T-helper 17 cell (primary cell): ENCODE results near the gene SMIM29. TPM values are rescaled to one million over a fixed set of nuclear protein-coding genes. Genes with fewer than 3 reads are reported as not detected.
A peak's percentile ranks its signal among the peaks of the same experiment; 100 is the strongest.

Experiments
- ATAC-seq: fragments of 150-1000 bp; cut with Tn5 transposase; 2 replicates; pipeline ENCODE4 v1.10.0; 2021; ENCODE audit warnings: mild to moderate bottlenecking, moderate library complexity
- DNase-seq, 3 donors: peaks; one replicate each; pipeline versions ENCODE4 v3.0.0 to v3.0.0-alpha.2; 2020 to 2021
- H3K9me3 ChIP-seq: one replicate; pipeline ENCODE4 v1.7.0; 2013; ENCODE audit warnings: low read length, mild to moderate bottlenecking; ENCODE audit not compliant: control insufficient read depth, poor library complexity, severe bottlenecking
- H3K27ac Mint-ChIP-seq: one replicate; pipeline ENCODE4 v1.8.0; 2022; ENCODE audit warnings: mild to moderate bottlenecking, moderate library complexity, mixed read lengths
- H3K27me3 Mint-ChIP-seq: one replicate; pipeline ENCODE4 v1.8.0; 2022; ENCODE audit warnings: mixed read lengths
- H3K36me3 Mint-ChIP-seq: one replicate; pipeline ENCODE4 v1.8.0; 2022; ENCODE audit warnings: low read depth, mixed read lengths
- H3K4me1 Mint-ChIP-seq: one replicate; pipeline ENCODE4 v1.8.0; 2022; ENCODE audit warnings: mild to moderate bottlenecking, mixed read lengths
- H3K4me3 Mint-ChIP-seq: one replicate; pipeline ENCODE4 v1.8.0; 2022; ENCODE audit warnings: mild to moderate bottlenecking, moderate library complexity, mixed read lengths
- total RNA-seq, 4 donors: library from RNA in 2 of 4; stranded (reverse) in 2 of 4; gene quantifications; one replicate each; pipeline ENCODE4 v1.2.3 and lab custom pipeline; 2022 to 2026

Gene SMIM29
- total RNA-seq, 2 donors from 2014 or later, result 24.3 to 29.2 TPM

GRCh38 chr6:34241351-34242215 lies 7.2 kb downstream of the SMIM29 start:
- no peaks in the 10 kb centered on the region for H3K27me3 Mint-ChIP-seq
- peaks cover 29% of the 10 kb centered on the region for H3K4me1 Mint-ChIP-seq
- ATAC-seq (no peak), DNase-seq (no peak)
- H3K36me3 Mint-ChIP-seq, result peaks cover 4% of the 10 kb centered on the region
- peak overlapping the region; percentile 86 for H3K27ac Mint-ChIP-seq
- H3K4me3 Mint-ChIP-seq, result no peak overlapping the region
- no peaks in the 10 kb centered on the region for H3K9me3 ChIP-seq

- Mint-ChIP-seq H3K4me1 (peaks cover 31% of the 10 kb centered on the region), H3K27ac (peak overlapping the region; percentile 2), H3K27me3 (no peaks in the 10 kb centered on the region), H3K36me3 (peaks cover 2% of the 10 kb centered on the region), H3K4me3 (no peak overlapping the region)
- H3K9me3 ChIP-seq, result no peaks in the 10 kb centered on the region
- ATAC-seq (no peak), DNase-seq (no peak)
Observed at GRCh38 chr6:34240329-34241248, 8.2 kb downstream of the SMIM29 start.

- H3K4me1 Mint-ChIP-seq, result peaks cover 31% of the 10 kb centered on the region
- H3K36me3 Mint-ChIP-seq, result no peaks in the 10 kb centered on the region
- H3K27me3 Mint-ChIP-seq, result no peaks in the 10 kb centered on the region
- peak overlapping the region; percentile 89 for H3K27ac Mint-ChIP-seq
- DNase-seq (no peak), ATAC-seq (no peak)
- no peaks in the 10 kb centered on the region for H3K9me3 ChIP-seq
- H3K4me3 Mint-ChIP-seq, result no peak overlapping the region
Observed at GRCh38 chr6:34239893-34240292, 8.9 kb downstream of the SMIM29 start.

GRCh38 chr6:34239500-34239825 lies 9.3 kb downstream of the SMIM29 start:
- Mint-ChIP-seq H3K36me3 (no peaks in the 10 kb centered on the region), H3K27ac (peak overlapping the region; percentile 89), H3K4me3 (no peak overlapping the region), H3K4me1 (peaks cover 31% of the 10 kb centered on the region), H3K27me3 (no peaks in the 10 kb centered on the region)
- H3K9me3 ChIP-seq, result no peaks in the 10 kb centered on the region
- DNase-seq (no peak), ATAC-seq (no peak)

GRCh38 chr6:34238585-34239499 lies 10.0 kb downstream of the SMIM29 start:
- peak overlapping the region; percentile 89 for H3K27ac Mint-ChIP-seq
- peak overlapping the region; percentile 91 for H3K4me3 Mint-ChIP-seq
- H3K9me3 ChIP-seq, result no peaks in the 10 kb centered on the region
- ATAC-seq (no peak), DNase-seq (no peak)
- H3K36me3 Mint-ChIP-seq, result no peaks in the 10 kb centered on the region
- H3K4me1 Mint-ChIP-seq, result peaks cover 33% of the 10 kb centered on the region
- no peaks in the 10 kb centered on the region for H3K27me3 Mint-ChIP-seq

- peak overlapping the region; percentile 91 for H3K4me3 Mint-ChIP-seq
- no peaks in the 10 kb centered on the region for H3K27me3 Mint-ChIP-seq
- H3K4me1 Mint-ChIP-seq, result peaks cover 29% of the 10 kb centered on the region
- peak; percentile 58 to 67 (median 65) for DNase-seq
- ATAC-seq, result peak; percentile 14
- no peaks in the 10 kb centered on the region for H3K36me3 Mint-ChIP-seq
- H3K9me3 ChIP-seq, result no peaks in the 10 kb centered on the region
- H3K27ac Mint-ChIP-seq, result peak overlapping the region; percentile 89
Observed at GRCh38 chr6:34237722-34238584, 10.9 kb downstream of the SMIM29 start.

GRCh38 chr6:34237316-34237721 lies 11.5 kb downstream of the SMIM29 start:
- no peaks in the 10 kb centered on the region for H3K9me3 ChIP-seq
- Mint-ChIP-seq H3K27me3 (no peaks in the 10 kb centered on the region), H3K27ac (peak overlapping the region; percentile 89), H3K4me1 (peaks cover 23% of the 10 kb centered on the region), H3K4me3 (peak overlapping the region; percentile 94), H3K36me3 (no peaks in the 10 kb centered on the region)
- peak in 2 of 3 donors; percentile 44 to 47 for DNase-seq
- ATAC-seq, result peak; percentile 5

GRCh38 chr6:34236443-34237315 lies 12.1 kb downstream of the SMIM29 start, which contains the start of gene HMGA1:
HMGA1 (plus strand) TSS chr6:34236873; CDS start chr6:34240781, 3,908 bp downstream.
- peak within 1 kb of the TSS; percentile 94 for H3K4me3 Mint-ChIP-seq
- peak; percentile 80 for ATAC-seq
- H3K9me3 ChIP-seq, result no peaks in the 10 kb centered on the region
- H3K36me3 Mint-ChIP-seq, result no peaks in the 10 kb centered on the region
- DNase-seq, result peak; percentile 83 to 91 (median 89)
- peaks cover 19% of the 10 kb centered on the region for H3K4me1 Mint-ChIP-seq
- H3K27ac Mint-ChIP-seq, result peak within 1 kb of the TSS; percentile 94
- H3K27me3 Mint-ChIP-seq, result no peaks in the 10 kb centered on the region

- H3K27me3 Mint-ChIP-seq, result no peaks in the 10 kb centered on the region
- peaks cover 18% of the 10 kb centered on the region for H3K4me1 Mint-ChIP-seq
- ATAC-seq (peak; percentile 59), DNase-seq (peak; percentile 25 to 49 (median 44))
- H3K27ac Mint-ChIP-seq, result peak overlapping the region; percentile 94
- peak overlapping the region; percentile 94 for H3K4me3 Mint-ChIP-seq
- no peaks in the 10 kb centered on the region for H3K9me3 ChIP-seq
- no peaks in the 10 kb centered on the region for H3K36me3 Mint-ChIP-seq
Observed at GRCh38 chr6:34236131-34236442, 12.7 kb downstream of the SMIM29 start.

GRCh38 chr6:34235307-34236130 lies 13.3 kb downstream of the SMIM29 start:
- DNase-seq (peak; percentile 36 to 59 (median 57)), ATAC-seq (peak; percentile 44)
- Mint-ChIP-seq H3K4me3 (peak overlapping the region; percentile 94), H3K27ac (peak overlapping the region; percentile 94), H3K4me1 (peaks cover 18% of the 10 kb centered on the region), H3K36me3 (no peaks in the 10 kb centered on the region), H3K27me3 (no peaks in the 10 kb centered on the region)
- H3K9me3 ChIP-seq, result no peaks in the 10 kb centered on the region
